ENCODE data around the gene PDP2. TPM values are rescaled to one million over a fixed set of nuclear protein-coding genes. Genes with fewer than 3 reads are reported as not detected.

The PDP2 gene
- total and polyA plus RNA-seq, 2 of the 4 experiments (the other 2 are of a cell fraction) = 5.3 to 16.8 TPM

- H3K4ac ChIP-seq (ENCODE audit: low read depth, low read length) = no peak overlapping the region
- no peak overlapping the region for H3K27ac ChIP-seq (ENCODE audit: insufficient read depth, low read length)
- H3K4me1 ChIP-seq (ENCODE audit: control insufficient read depth, insufficient read depth, low read length) = peaks cover 18% of the 10 kb centered on the region
- H2AK5ac ChIP-seq (ENCODE audit: low read depth, low read length) = no peak overlapping the region
- H3K9ac ChIP-seq (ENCODE audit: low read depth, low read length) = no peak overlapping the region
- no peak overlapping the region for H3K14ac ChIP-seq (replicated peaks; ENCODE audit: low read depth, low read length)
- H4K20me1 ChIP-seq (ENCODE audit: insufficient read depth, low read length) = no peaks in the 10 kb centered on the region
- H2AFZ ChIP-seq (replicated peaks; ENCODE audit: low read length, poor library complexity) = no peak overlapping the region
- H3K36me3 ChIP-seq (ENCODE audit: control insufficient read depth, insufficient read depth, low read length) = no peaks in the 10 kb centered on the region
- dilution Hi-C loops (cut with HindIII; ENCODE audit: low sequenced_read_pairs, unreplicated experiment) (no loop called here), in situ Hi-C loops (cut with MboI; ENCODE audit: low sequenced_read_pairs) (no loop called here), intact Hi-C loops (cut with micrococcal nuclease) (no loop called here)
- no peak overlapping the region for H3K4me3 ChIP-seq (ENCODE audit: insufficient read depth, low read depth, low read length)
- peaks cover 0 to 10% of the 10 kb centered on the region in 2 experiments; a peak in 1 of 4 replicates for H3K79me1 ChIP-seq (ENCODE audit: low read depth in 1 of 2, low read length in 2 of 2)
- WGBS, 2 experiments (ENCODE audit: extremely low coverage in 2 of 2, insufficient read length in 1 of 2) = 100% methylated on average over 1 of the region's 14 CpGs; no CpG with 5 or more reads in 1 of the 2 experiments
- TF ChIP-seq FOS (IDR thresholded peaks at IDR 0.05; ENCODE audit: low read depth, low read length) (no peak), MXI1 (IDR thresholded peaks at IDR 0.05; ENCODE audit: borderline replicate concordance, low read depth, low read length) (no peak), MAZ (IDR thresholded peaks at IDR 0.05; ENCODE audit: borderline replicate concordance, low read depth, low read length) (no peak), MAFK (IDR thresholded peaks at IDR 0.05; ENCODE audit: low read depth, low read length) (no peak), NFE2L2 (IDR thresholded peaks at IDR 0.05; ENCODE audit: low read depth, low read length) (no peak), POLR2A (IDR thresholded peaks at IDR 0.05; ENCODE audit: low read depth, low read length) (no peak), BHLHE40 (IDR thresholded peaks at IDR 0.05; ENCODE audit: low read depth, low read length) (no peak)
- DNase-seq (no peak), ATAC-seq (ENCODE audit: low read depth) (no peak)
- no peak overlapping the region for H4K5ac ChIP-seq (ENCODE audit: low read depth, low read length)
- no peak overlapping the region for H2AK9ac ChIP-seq (replicated peaks; ENCODE audit: low read depth, low read length, poor library complexity)
- H2BK120ac ChIP-seq (ENCODE audit: low read depth, low read length) = no peak overlapping the region
- H2BK5ac ChIP-seq (ENCODE audit: low read depth, low read length, poor library complexity, severe bottlenecking) = no peak overlapping the region
- no peak overlapping the region for H4K91ac ChIP-seq (ENCODE audit: insufficient read depth, low read depth, low read length)
- H3K9me3 ChIP-seq (ENCODE audit: control insufficient read depth, insufficient read depth, low read length) = no peaks in the 10 kb centered on the region
- BruUV-seq (replicated peaks) = no TSS peak
- H3K56ac ChIP-seq (ENCODE audit: extremely low read depth, insufficient read depth, low read length) = no peak overlapping the region
- peaks cover 2% of the 10 kb centered on the region; the same call in 1 of the 2 replicates for H3K27me3 ChIP-seq (ENCODE audit: control insufficient read depth, insufficient read depth, low read length)
- no peak overlapping the region for H3K18ac ChIP-seq (ENCODE audit: low read depth, low read length)
- no peak overlapping the region for H2BK20ac ChIP-seq (ENCODE audit: low read depth, low read length)
- no peak overlapping the region for H3K23ac ChIP-seq (ENCODE audit: low read depth, low read length)
- ChIA-PET CTCF (interaction anchor here (0.5 to 1.8 kb wide), 4 partner anchors 9 to 1334 kb away, joined by 3 to 5 read pairs (median 4); partner anchors contain the start of genes CDH16 and DYNC1LI2), POLR2A (ENCODE audit: unreplicated experiment) (no interaction called here)
- no peak overlapping the region for H2BK15ac ChIP-seq (ENCODE audit: low read depth, low read length)
- no peak overlapping the region for H3K4me2 ChIP-seq (ENCODE audit: low read depth, low read length)
- peaks cover 22% of the 10 kb centered on the region for H3K9me1 ChIP-seq (ENCODE audit: insufficient read depth, low read length)
- H4K8ac ChIP-seq (ENCODE audit: low read depth in 2 of 2, low read length in 2 of 2) = no peak overlapping the region
These were observed 28.6 kb downstream of the PDP2 start for GRCh38 chr16:66908762-66909559.
